IPS-18c (cell line): ENCODE results near the gene RCE1.
A peak's percentile ranks its signal among the peaks of the same experiment; 100 is the strongest.

Experiments
- H3K4me3 ChIP-seq: 2 replicates; pipeline ENCODE4 v1.7.0; 2013; ENCODE audit warnings: low read depth, mild to moderate bottlenecking, low read length, moderate library complexity; ENCODE audit not compliant: insufficient read depth
- H3K9me3 ChIP-seq: one replicate; pipeline ENCODE4 v1.6.1; 2013; ENCODE audit warnings: mild to moderate bottlenecking, low read length, moderate library complexity; ENCODE audit not compliant: control insufficient read depth, insufficient read depth

Gene RCE1

DNA sequence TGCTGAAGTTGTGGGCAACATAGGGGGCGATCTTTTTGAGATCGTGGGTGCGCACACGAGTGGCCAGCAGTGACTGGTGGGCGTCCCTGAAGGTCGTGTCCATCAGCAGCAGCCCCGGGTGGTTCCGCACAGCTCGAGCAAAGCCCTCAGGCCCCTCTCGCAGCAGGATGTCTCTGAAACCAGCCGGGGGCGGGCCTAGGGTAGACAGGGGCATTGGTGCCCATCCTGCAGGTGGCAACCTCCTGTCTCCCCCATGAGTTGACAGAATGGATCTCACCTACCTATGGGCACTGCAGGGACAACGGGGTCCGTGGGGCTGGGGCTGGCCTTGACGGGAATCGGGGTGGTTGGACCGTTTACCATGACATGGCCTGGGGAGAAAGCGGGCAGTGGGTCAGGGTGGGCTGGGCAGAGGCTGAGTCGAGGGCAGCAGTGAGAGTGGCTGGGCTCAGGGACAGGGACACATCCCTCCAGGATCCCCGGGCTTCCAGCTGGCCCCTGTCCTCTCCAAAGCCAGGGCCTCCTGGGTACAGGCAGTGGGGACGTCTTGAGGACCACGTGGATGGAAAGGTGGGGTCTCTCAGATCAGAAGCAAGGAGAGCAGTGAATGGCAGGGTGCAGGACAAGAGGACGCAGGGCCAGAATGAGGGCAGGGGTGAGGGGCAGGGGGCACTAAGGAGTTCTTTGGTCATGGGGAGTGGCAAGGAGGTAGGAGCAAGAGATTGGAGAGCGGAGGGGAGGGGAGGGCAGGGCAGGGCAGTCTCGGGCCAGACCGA lies 9.4 kb downstream of the RCE1 start:
- Histone ChIP-seq H3K4me3 (no peak overlapping the region), H3K9me3 (peaks cover 6% of the 10 kb centered on the region)

GRCh38 chr11:66853242-66854229 lies 10.3 kb downstream of the RCE1 start:
- Histone ChIP-seq H3K9me3 (peaks cover 6% of the 10 kb centered on the region), H3K4me3 (no peak overlapping the region)

DNA sequence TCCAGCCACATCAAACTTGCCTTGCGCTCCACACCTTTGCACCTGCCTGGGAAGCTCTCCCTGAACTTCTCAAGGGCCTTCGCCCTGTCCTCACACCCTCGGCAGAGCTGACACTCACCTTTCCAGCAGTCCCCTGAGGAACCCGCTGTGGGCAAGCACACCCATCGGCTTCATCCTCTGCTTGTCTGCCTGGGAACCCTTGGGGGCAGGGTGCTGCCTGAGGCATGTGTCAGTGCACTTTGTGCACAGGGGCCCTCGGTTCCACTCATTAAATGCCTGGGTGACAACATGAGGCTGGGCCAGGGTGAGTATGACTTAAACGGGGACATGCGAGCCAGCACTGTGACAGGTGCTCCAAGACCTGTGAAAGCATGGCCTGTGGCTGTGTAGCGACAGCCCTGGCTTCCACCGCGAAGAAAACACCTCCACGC lies 11.0 kb downstream of the RCE1 start:
- H3K4me3 ChIP-seq = no peak overlapping the region
- H3K9me3 ChIP-seq = peaks cover 6% of the 10 kb centered on the region

DNA sequence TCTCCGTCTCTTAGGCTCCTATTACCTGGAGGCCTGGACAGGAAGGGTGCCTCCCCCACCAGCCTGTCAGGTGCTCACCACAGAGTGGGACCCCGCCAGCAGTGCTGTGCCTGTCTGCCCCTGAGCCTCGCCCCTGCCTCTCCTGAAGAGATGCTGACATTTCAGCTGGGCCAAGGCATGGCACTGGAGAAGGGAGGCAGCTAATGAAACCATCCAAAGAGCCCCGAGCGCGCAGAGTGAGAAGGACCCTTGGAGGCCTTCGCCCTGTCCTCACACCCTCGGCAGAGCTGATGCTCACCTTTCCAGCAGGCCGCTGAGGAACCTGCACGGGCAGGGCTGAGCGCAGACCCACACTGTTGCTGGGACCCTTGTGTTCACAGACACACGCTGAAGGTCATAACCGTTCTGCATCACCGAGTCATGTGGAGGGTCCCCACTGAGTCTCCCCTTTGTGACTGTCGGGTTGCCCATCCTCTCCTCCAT lies 11.5 kb downstream of the RCE1 start:
- peaks cover 6% of the 10 kb centered on the region for H3K9me3 ChIP-seq
- no peak overlapping the region; the same call in 1 of the 2 replicates for H3K4me3 ChIP-seq

GRCh38 chr11:66855574-66856495 lies 12.6 kb downstream of the RCE1 start:
- peak overlapping the region; percentile 84 for H3K4me3 ChIP-seq
- H3K9me3 ChIP-seq = peaks cover 6% of the 10 kb centered on the region

DNA sequence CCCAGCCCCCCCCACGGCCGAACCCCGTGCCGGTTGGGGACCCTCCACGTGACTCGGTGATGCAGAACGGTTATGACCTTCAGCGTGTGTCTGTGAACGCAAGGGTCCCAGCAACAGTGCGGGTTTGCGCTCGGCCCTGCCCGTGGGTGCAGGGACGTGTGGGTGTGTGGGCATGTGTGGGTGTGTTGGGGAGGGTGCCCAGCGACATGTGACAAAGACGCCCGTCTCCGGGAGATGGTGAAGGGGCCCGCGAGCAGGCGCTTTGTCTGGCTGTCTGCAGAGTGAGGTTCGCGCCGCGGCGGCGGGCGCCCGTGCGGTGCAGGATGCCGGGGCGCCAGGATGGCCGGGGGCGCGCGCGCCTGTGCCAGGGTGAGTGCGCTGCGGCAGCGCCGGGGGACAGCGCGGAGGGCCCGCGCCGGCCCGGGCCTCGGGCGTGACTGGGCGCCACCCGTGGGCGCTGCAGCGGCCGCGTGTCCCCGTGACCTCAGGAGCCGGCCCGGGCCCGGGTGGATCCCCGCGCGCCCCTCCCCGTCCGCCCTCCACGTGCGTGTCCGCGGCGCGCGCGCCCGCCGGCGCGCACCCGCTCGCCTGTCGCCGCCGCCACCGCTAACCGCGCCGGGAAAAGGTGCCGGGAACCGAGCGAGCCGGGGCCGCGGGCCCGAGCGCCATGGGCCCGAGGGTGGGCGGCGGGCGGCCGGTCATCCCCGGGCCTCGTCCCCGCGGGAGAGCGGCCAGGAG lies 13.4 kb downstream of the RCE1 start, which contains the start of gene LRFN4:
Gene LRFN4, plus strand, starts transcription at position 569 of the 738 bp plus-strand sequence. CDS start 681 bp downstream, outside the sequence.
- Histone ChIP-seq H3K9me3 (peaks cover 4% of the 10 kb centered on the region), H3K4me3 (peak within 1 kb of the TSS; percentile 84)

GRCh38 chr11:66857234-66857926 lies 14.1 kb downstream of the RCE1 start:
- Histone ChIP-seq H3K9me3 (peaks cover 4% of the 10 kb centered on the region), H3K4me3 (peak overlapping the region; percentile 51)

DNA sequence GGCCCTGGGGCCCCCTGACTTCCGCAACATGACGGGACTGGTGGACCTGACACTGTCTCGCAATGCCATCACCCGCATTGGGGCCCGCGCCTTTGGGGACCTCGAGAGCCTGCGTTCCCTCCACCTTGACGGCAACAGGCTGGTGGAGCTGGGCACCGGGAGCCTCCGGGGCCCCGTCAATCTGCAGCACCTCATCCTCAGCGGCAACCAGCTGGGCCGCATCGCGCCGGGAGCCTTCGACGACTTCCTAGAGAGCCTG lies 14.6 kb downstream of the RCE1 start:
- Histone ChIP-seq H3K9me3 (peaks cover 4% of the 10 kb centered on the region), H3K4me3 (peak overlapping the region; percentile 51)

DNA sequence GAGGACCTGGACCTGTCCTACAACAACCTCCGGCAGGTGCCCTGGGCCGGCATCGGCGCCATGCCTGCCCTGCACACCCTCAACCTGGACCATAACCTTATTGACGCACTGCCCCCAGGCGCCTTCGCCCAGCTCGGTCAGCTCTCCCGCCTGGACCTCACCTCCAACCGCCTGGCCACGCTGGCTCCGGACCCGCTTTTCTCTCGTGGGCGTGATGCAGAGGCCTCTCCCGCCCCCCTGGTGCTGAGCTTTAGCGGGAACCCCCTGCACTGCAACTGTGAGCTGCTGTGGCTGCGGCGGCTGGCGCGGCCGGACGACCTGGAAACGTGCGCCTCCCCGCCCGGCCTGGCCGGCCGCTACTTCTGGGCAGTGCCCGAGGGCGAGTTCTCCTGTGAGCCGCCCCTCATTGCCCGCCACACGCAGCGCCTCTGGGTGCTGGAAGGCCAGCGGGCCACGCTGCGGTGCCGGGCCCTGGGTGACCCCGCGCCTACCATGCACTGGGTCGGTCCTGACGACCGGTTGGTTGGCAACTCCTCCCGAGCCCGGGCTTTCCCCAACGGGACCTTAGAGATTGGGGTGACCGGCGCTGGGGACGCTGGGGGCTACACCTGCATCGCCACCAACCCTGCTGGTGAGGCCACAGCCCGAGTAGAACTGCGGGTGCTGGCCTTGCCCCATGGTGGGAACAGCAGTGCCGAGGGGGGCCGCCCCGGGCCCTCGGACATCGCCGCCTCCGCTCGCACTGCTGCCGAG lies 15.1 kb downstream of the RCE1 start:
- Histone ChIP-seq H3K9me3 (peaks cover 4% of the 10 kb centered on the region), H3K4me3 (no peak overlapping the region; the same call in 1 of the 2 replicates)

- no peak overlapping the region for H3K4me3 ChIP-seq
Measured at GRCh38 chr11:66858939-66859685, 15.9 kb downstream of the RCE1 start.

GRCh38 chr11:66859686-66860448 lies 16.6 kb downstream of the RCE1 start:
- Histone ChIP-seq H3K4me3 (no peak overlapping the region), H3K9me3 (peaks cover 4% of the 10 kb centered on the region)

More at GRCh38 chr11:66858939-66859685, 15.9 kb downstream of the RCE1 start:
- peaks cover 4% of the 10 kb centered on the region for H3K9me3 ChIP-seq

- peaks cover 2% of the 10 kb centered on the region for H3K9me3 ChIP-seq
- H3K4me3 ChIP-seq = no peak overlapping the region
Measured at GRCh38 chr11:66860449-66860831, 17.2 kb downstream of the RCE1 start.

GRCh38 chr11:66861038-66861773 lies 18.0 kb downstream of the RCE1 start:
- no peaks in the 10 kb centered on the region for H3K9me3 ChIP-seq
- H3K4me3 ChIP-seq = no peak overlapping the region
